K562 (cell line): Measurements from ENCODE around the gene KIAA1210. TPM values are rescaled to one million over a fixed set of nuclear protein-coding genes. Genes with fewer than 3 reads are reported as not detected.

Experiments
- ATAC-seq: fragments of 200-7000 bp; cut with Tn5 transposase; 3 replicates; pipeline ENCODE4 v1.9.1; 2020; ENCODE audit warnings: moderate library complexity
- BruUV-seq: library from RNA; stranded (reverse); fragments of 400-500 nt; replicated peaks from 2 replicates; lab custom pipeline; 2021; lab: Mats Ljungman, UMichigan
- CTCF ChIA-PET: fragments of 300-600 bp; formaldehyde crosslinking; extraction: SDS; loops from one replicate; lab custom pipeline; 2021; ENCODE audit warnings: low intra/inter-chr PET ratio; lab: Yijun Ruan, JAX
- POLR2A ChIA-PET: fragments of 300-600, 350-650 bp; sonication (Branson Sonifier 250); formaldehyde crosslinking; extraction: SDS; loops from one replicate; lab custom pipeline; 2021; ENCODE audit warnings: antibody characterized with exemption, inconsistent platforms; lab: Yijun Ruan, JAX
- DNase-seq, 4 experiments: peaks; one replicate each; pipeline versions ENCODE4 v3.0.0 to v3.0.0-alpha.2; 2011 to 2018; ENCODE audit warnings: low spot score in 3 of 4, mixed read lengths in 3 of 4; ENCODE audit errors: extremely low read depth in 1 of 4
- FAIRE-seq: peaks from 2 replicates; lab custom pipeline; 2011; peaks lifted over from hg19 to GRCh38; lab: Jason Lieb, UNC
- H2AFZ ChIP-seq: 2 replicates; pipeline ENCODE4 v1.6.0; 2011; ENCODE audit warnings: low read depth, low read length, control low read depth, inconsistent platforms
- H3K27ac ChIP-seq: fragments of 200-600 bp; 3 replicates; pipeline ENCODE4 v1.8.0; 2011; ENCODE audit warnings: low read depth, mild to moderate bottlenecking, control low read depth, inconsistent platforms, low read length, moderate library complexity, mixed read lengths; ENCODE audit errors: extremely low read depth
- H3K27me3 ChIP-seq, 2 experiments: fragments of 300-600 bp in 1 of 2; 2 replicates in 1 of 2; 3 replicates in 1 of 2; pipeline versions ENCODE4 v1.6.0 to v1.8.0; 2011; ENCODE audit warnings: inconsistent platforms in 2 of 2, low read length in 2 of 2, mild to moderate bottlenecking in 1 of 2, mixed read lengths in 1 of 2, moderate library complexity in 1 of 2; ENCODE audit not compliant: control insufficient read depth in 2 of 2, insufficient read depth in 2 of 2
- H3K36me3 ChIP-seq: fragments of 300-600 bp; 3 replicates; pipeline ENCODE4 v1.8.0; 2011; ENCODE audit warnings: mild to moderate bottlenecking, low read length, inconsistent platforms; ENCODE audit not compliant: control insufficient read depth, insufficient read depth
- H3K4me1 ChIP-seq, 2 experiments: fragments of 200-600 bp in 1 of 2; replicated peaks in 1 of 2; 2 replicates in 1 of 2; 3 replicates in 1 of 2; pipeline versions ENCODE4 v1.5.1 to v1.8.0; 2011; ENCODE audit warnings: inconsistent platforms in 2 of 2, low read length in 2 of 2, mild to moderate bottlenecking in 1 of 2, mixed read lengths in 1 of 2, moderate library complexity in 1 of 2; ENCODE audit not compliant: control insufficient read depth in 2 of 2, insufficient read depth in 2 of 2
- H3K4me2 ChIP-seq: 2 replicates; pipeline ENCODE4 v1.6.1; 2011; ENCODE audit warnings: low read length, control low read depth, inconsistent platforms, mixed read lengths; ENCODE audit not compliant: insufficient read depth
- H3K4me3 ChIP-seq: fragments of 200-600 bp; sonication (generic), shearing (Covaris generic); 2 replicates; pipeline ENCODE4 v1.5.1; 2016; ENCODE audit warnings: control low read depth, inconsistent platforms
- H3K79me2 ChIP-seq: fragments of 200-600 bp; 3 replicates; pipeline ENCODE4 v1.8.0; 2011; ENCODE audit warnings: low read length, inconsistent platforms; ENCODE audit not compliant: control insufficient read depth, insufficient read depth
- H3K9ac ChIP-seq, 2 experiments: 2 replicates each; pipeline versions ENCODE4 v1.6.0 to v1.6.1; 2011; ENCODE audit warnings: low read depth in 2 of 2, low read length in 2 of 2, control low read depth in 1 of 2, inconsistent platforms in 1 of 2, mild to moderate bottlenecking in 1 of 2, mixed read lengths in 1 of 2; ENCODE audit not compliant: insufficient read depth in 1 of 2
- H3K9me1 ChIP-seq: one replicate; pipeline ENCODE4 v1.6.0; 2011; ENCODE audit warnings: inconsistent platforms, mild to moderate bottlenecking, low read length, moderate library complexity; ENCODE audit not compliant: control insufficient read depth, insufficient read depth
- H3K9me3 ChIP-seq: replicated peaks from 2 replicates; pipeline ENCODE4 v1.5.1; 2011; ENCODE audit warnings: low read depth, low read length, inconsistent platforms; ENCODE audit not compliant: control insufficient read depth, insufficient read depth
- H4K20me1 ChIP-seq: replicated peaks from 2 replicates; pipeline ENCODE4 v1.6.1; 2011; ENCODE audit warnings: low read length, inconsistent platforms, mixed read lengths; ENCODE audit not compliant: control insufficient read depth, insufficient read depth
- BRD4 ChIP-seq: fragments of 200-600 bp; sonication (generic); IDR thresholded peaks from 2 replicates; pipeline ENCODE4 v1.6.1; 2017; ENCODE audit warnings: inconsistent platforms
- DACH1 ChIP-seq: fragments of 450-650 bp; IDR thresholded peaks from 2 replicates; pipeline ENCODE4 v1.6.1; 2018; ENCODE audit not compliant: partially characterized antibody
- RBBP5 ChIP-seq: fragments of 200-600 bp; sonication (generic); IDR thresholded peaks from 2 replicates; pipeline ENCODE4 v1.6.1; 2012; ENCODE audit warnings: borderline replicate concordance, mild to moderate bottlenecking, low read length, control low read depth, inconsistent platforms; ENCODE audit not compliant: insufficient read depth, poor library complexity, severe bottlenecking
- RFX1 ChIP-seq: fragments of 450-650 bp; IDR thresholded peaks from 2 replicates; pipeline ENCODE4 v1.6.1; 2016; ENCODE audit warnings: mild to moderate bottlenecking, moderate library complexity
- SIX5 ChIP-seq, 2 experiments: IDR thresholded peaks; 2 replicates each; pipeline ENCODE4 v1.6.1; 2011; ENCODE audit warnings: low read length in 2 of 2, borderline replicate concordance in 1 of 2, low read depth in 1 of 2, mild to moderate bottlenecking in 1 of 2, moderate library complexity in 1 of 2; ENCODE audit not compliant: insufficient read depth in 1 of 2
- SLC30A9 ChIP-seq: fragments of 250-450 bp; sonication (Bioruptor Pico); IDR thresholded peaks from 2 replicates; pipeline ENCODE4 v1.8.0; 2022; ENCODE audit warnings: mild to moderate bottlenecking, moderate library complexity
- TAL1 ChIP-seq: fragments of 450-650 bp; IDR thresholded peaks from 2 replicates; pipeline ENCODE4 v1.6.1; 2016; ENCODE audit warnings: mild to moderate bottlenecking
- ZNF263 ChIP-seq: sonication (generic); formaldehyde crosslinking; IDR thresholded peaks from 2 replicates; pipeline ENCODE4 v1.8.0; 2022; ENCODE audit warnings: mild to moderate bottlenecking, missing genetic modification reagents, borderline replicate concordance
- WGBS: fragments of 100-300 bp; shearing (Covaris generic); methylation state at CpG from one replicate; pipeline ENCODE4 v1.1.6; 2016; ENCODE audit warnings: low coverage, mixed read lengths; ENCODE audit not compliant: insufficient coverage; ENCODE audit errors: missing lambda C conversion rate; 5-methylcytosine and 5-hydroxymethylcytosine counted together
- in situ Hi-C: fragments of 300-500 bp; cut with MboI; formaldehyde crosslinking; loops from 4 replicates; pipeline ENCODE4 v1.15.0; 2018; ENCODE audit warnings: inconsistent platforms, mixed read lengths
- intact Hi-C: fragments of 100-400 bp; cut with micrococcal nuclease; formaldehyde crosslinking; loops from 2 replicates; pipeline ENCODE4 v1.14.2; 2022
- polyA plus RNA-seq, 8 experiments: library from polyadenylated mRNA; depleted of rRNA in 4 of 8; stranded (reverse) in 5 of 8; unstranded in 3 of 8; fragments of >200 nt; fragmentation: Nextera tagmentation in 2 of 8; fragmentation: Illumina TruSeq in 1 of 8; extraction: Ambion mirVana in 2 of 8; extraction: Trizol in 1 of 8; gene quantifications; 2 replicates each; pipeline versions ENCODE4 v1.2.1 to v1.2.3, GENCODE V29; 2011 to 2014; ENCODE audit warnings: inconsistent platforms in 1 of 8, missing spikeins in 1 of 8
- total RNA-seq, 7 experiments: library from RNA; depleted of rRNA in 6 of 7; stranded (reverse); fragments of >200 nt in 6 of 7; fragmentation: Illumina TruSeq in 2 of 7; extraction: Trizol in 2 of 7; gene quantifications; 2 replicates each; pipeline versions ENCODE4 v1.2.1 to v1.2.3, GENCODE V29; 2011 to 2021; ENCODE audit warnings: low replicate concordance in 1 of 7

The KIAA1210 gene
- total and polyA plus RNA-seq, 9 of the 15 experiments (the other 6 are each of a cell fraction or from before 2014, with no cell fraction given): not detected

DNA sequence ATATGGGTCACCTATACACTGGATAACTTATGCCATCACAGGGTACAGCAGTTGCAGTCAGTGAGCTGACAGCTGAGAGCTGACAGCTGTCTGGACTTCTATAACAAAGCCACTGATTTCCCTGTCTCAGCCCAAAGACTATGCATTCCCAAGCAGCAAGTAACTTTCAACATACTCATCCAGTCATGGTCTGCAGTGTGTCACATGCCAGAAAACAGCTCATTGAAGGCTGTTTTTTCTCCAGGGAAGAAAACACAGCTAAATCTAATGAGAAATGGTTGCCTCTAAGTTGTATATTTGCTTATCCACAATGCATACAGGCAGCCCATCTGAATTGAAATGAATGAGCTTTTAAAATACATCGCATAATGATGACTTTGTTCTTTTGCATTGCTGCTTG, 6.3 kb downstream of the KIAA1210 start:
- DNase-seq: no peak
- Histone ChIP-seq H3K4me2 (no peak overlapping the region), H3K27ac (no peak overlapping the region), H2AFZ (no peak overlapping the region), H4K20me1 (no peaks in the 10 kb centered on the region), H3K4me1 (no peaks in the 10 kb centered on the region), H3K9me3 (no peaks in the 10 kb centered on the region), H3K79me2 (no peaks in the 10 kb centered on the region), H3K9ac (no peak overlapping the region), H3K4me3 (no peak overlapping the region), H3K36me3 (no peaks in the 10 kb centered on the region), H3K9me1 (no peaks in the 10 kb centered on the region), H3K27me3 (peaks cover 0 to 6% of the 10 kb centered on the region in 2 experiments; a peak in 2 of 5 replicates)
- intact Hi-C loops: no loop called here
- in situ Hi-C loops: loop anchor here (10.0 kb wide), 1 partner anchor 93 kb away; no protein-coding TSS in a partner anchor
- FAIRE-seq: no peak
- ATAC-seq: no peak
- WGBS: 43% methylated on average over 1 of the region's 1 CpG
- TF ChIP-seq TAL1: no peak
- TF ChIP-seq SIX5 (IDR thresholded peaks at IDR 0.05; ENCODE audit: borderline replicate concordance in 1 of 2, insufficient read depth in 1 of 2, low read depth in 1 of 2, low read length in 2 of 2): no peak
- no peak for TF ChIP-seq RBBP5
- TF ChIP-seq BRD4: no peak
- no TSS peak for BruUV-seq
- CTCF ChIA-PET: no interaction called here
- POLR2A ChIA-PET: no interaction called here

DNA sequence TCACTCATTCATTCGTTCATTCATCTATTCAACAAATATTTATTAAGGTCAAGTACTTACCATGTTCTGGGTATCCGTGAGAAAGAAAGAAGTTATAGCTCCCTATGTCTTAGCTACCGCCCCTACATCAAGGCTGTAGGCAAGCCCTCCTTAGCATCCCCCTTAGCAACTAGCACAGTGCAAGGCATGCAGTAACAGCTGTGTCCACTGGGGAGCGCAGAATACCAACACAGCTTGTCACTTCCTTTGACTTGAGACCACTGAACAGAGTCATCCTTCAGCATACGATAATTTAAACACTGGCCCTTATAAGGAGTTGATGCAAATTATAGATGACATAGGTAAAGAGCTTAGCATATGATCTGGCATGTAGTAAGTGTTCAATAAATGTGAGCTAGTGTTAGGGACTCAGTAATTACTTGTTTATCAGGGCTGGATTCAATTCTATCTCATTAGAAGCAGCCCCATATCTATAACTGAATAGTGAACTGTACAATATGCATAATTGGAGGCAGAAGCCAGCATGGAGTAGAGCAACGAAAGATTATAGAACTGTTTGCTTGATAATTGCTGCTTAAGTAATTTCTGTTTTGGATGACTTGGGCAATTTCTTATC, 8.7 kb downstream of the KIAA1210 start:
- POLR2A ChIA-PET: interaction anchor here (1.4 kb wide), 1 partner anchor 11 kb away, joined by 6 read pairs; no protein-coding TSS in a partner anchor
- Histone ChIP-seq H3K27me3 (peaks cover 0 to 14% of the 10 kb centered on the region in 2 experiments; a peak in 3 of 5 replicates), H3K4me1 (no peaks in the 10 kb centered on the region), H3K4me3 (no peak overlapping the region), H3K27ac (no peak overlapping the region), H3K9ac (no peak overlapping the region), H3K4me2 (no peak overlapping the region), H2AFZ (no peak overlapping the region), H3K9me3 (no peaks in the 10 kb centered on the region), H3K9me1 (no peaks in the 10 kb centered on the region), H3K36me3 (no peaks in the 10 kb centered on the region), H3K79me2 (no peaks in the 10 kb centered on the region), H4K20me1 (no peaks in the 10 kb centered on the region)
- ATAC-seq (peak; percentile 93), FAIRE-seq (peak; percentile 93), DNase-seq (peak; percentile 42 to 62 (median 58))
- WGBS: 2% methylated on average over 5 of the region's 6 CpGs
- intact Hi-C loops: loop anchor here (1.0 kb wide), 1 partner anchor 99 kb away; no protein-coding TSS in a partner anchor
- CTCF ChIA-PET: interaction anchor here (0.5 to 1.2 kb wide), 2 partner anchors 99 to 276 kb away, joined by 3 to 4 read pairs; no protein-coding TSS in a partner anchor
- in situ Hi-C loops: no loop called here
- no TSS peak for BruUV-seq
- no peak for TF ChIP-seq SLC30A9 (CRISPR knock-in tag)
- TF ChIP-seq RFX1: 0 out of 2 replicates have a peak, but pooled peaks have one; percentile 21
- TF ChIP-seq ZNF263 (CRISPR knock-in tag): no peak
- peak; percentile 31 for TF ChIP-seq DACH1
